Kidney epithelial cell (primary cell): ENCODE results near the gene HEYL. TPM values are rescaled to one million over a fixed set of nuclear protein-coding genes. Genes with fewer than 3 reads are reported as not detected.

Source experiments
- DNase-seq: peaks from one replicate; pipeline ENCODE4 v3.0.0-alpha.2; 2010; ENCODE audit warnings: low read depth
- H3K27me3 ChIP-seq: 2 replicates; pipeline ENCODE4 v1.6.0; 2011; ENCODE audit warnings: low read length; ENCODE audit not compliant: control insufficient read depth, insufficient read depth
- H3K36me3 ChIP-seq: 2 replicates; pipeline ENCODE4 v1.5.1; 2011; ENCODE audit warnings: low read length; ENCODE audit not compliant: control insufficient read depth, insufficient read depth
- H3K4me3 ChIP-seq: 2 replicates; pipeline ENCODE4 v1.5.1; 2011; ENCODE audit warnings: low read depth, mild to moderate bottlenecking, control low read depth, low read length
- CTCF ChIP-seq: IDR thresholded peaks from 2 replicates; pipeline ENCODE4 v1.5.1; 2011; ENCODE audit warnings: mild to moderate bottlenecking, moderate library complexity, low read length, control low read depth, inconsistent platforms; ENCODE audit not compliant: insufficient read depth, poor library complexity, severe bottlenecking
- total RNA-seq: library from RNA; depleted of rRNA; stranded (reverse); fragments of >200 nt; gene quantifications from 2 replicates; pipeline ENCODE4 v1.2.3, GENCODE V29; 2015

HEYL gene
- total RNA-seq, 1 donor from 2014 or later = 4.8 TPM

GRCh38 chr1:39683591-39684312, 44.3 kb upstream of the HEYL start:
- Histone ChIP-seq H3K36me3 (no peaks in the 10 kb centered on the region), H3K27me3 (peaks cover 62% of the 10 kb centered on the region), H3K4me3 (no peak overlapping the region)
- no peak for DNase-seq
- TF ChIP-seq CTCF = no peak

GRCh38 chr1:39681999-39682398, 42.6 kb upstream of the HEYL start:
- Histone ChIP-seq H3K27me3 (peaks cover 51% of the 10 kb centered on the region), H3K36me3 (no peaks in the 10 kb centered on the region), H3K4me3 (no peak overlapping the region)
- no peak for DNase-seq
- no peak for TF ChIP-seq CTCF

GRCh38 chr1:39681294-39681693, 41.9 kb upstream of the HEYL start:
- no peak for TF ChIP-seq CTCF
- Histone ChIP-seq H3K27me3 (peaks cover 44% of the 10 kb centered on the region), H3K36me3 (no peaks in the 10 kb centered on the region), H3K4me3 (no peak overlapping the region)
- DNase-seq = no peak

GRCh38 chr1:39680751-39681150, 41.3 kb upstream of the HEYL start:
- H3K36me3 ChIP-seq = no peaks in the 10 kb centered on the region
- H3K4me3 ChIP-seq = no peak overlapping the region
- peaks cover 43% of the 10 kb centered on the region for H3K27me3 ChIP-seq
- DNase-seq = no peak
- TF ChIP-seq CTCF = no peak

GRCh38 chr1:39679821-39680220, 40.4 kb upstream of the HEYL start:
- peaks cover 42% of the 10 kb centered on the region for H3K27me3 ChIP-seq
- TF ChIP-seq CTCF = no peak
- DNase-seq = no peak
- H3K36me3 ChIP-seq = no peaks in the 10 kb centered on the region
- H3K4me3 ChIP-seq = no peak overlapping the region

GRCh38 chr1:39678889-39679288, 39.4 kb upstream of the HEYL start:
- H3K36me3 ChIP-seq = no peaks in the 10 kb centered on the region
- H3K4me3 ChIP-seq = no peak overlapping the region
- TF ChIP-seq CTCF = no peak
- DNase-seq = no peak
- H3K27me3 ChIP-seq = peaks cover 38% of the 10 kb centered on the region
